GM12873 (cell line): ENCODE measurements around the gene NBAS.

Source experiments
- CTCF ChIP-seq: IDR thresholded peaks from 2 replicates; pipeline ENCODE4 v1.5.1; 2012; ENCODE audit warnings: low read depth, mild to moderate bottlenecking, moderate library complexity, low read length, control low read depth; ENCODE audit not compliant: insufficient read depth; ENCODE audit errors: missing control alignments

The NBAS gene

GRCh38 chr2:15448250-15448839 lies 112.8 kb downstream of the NBAS start:
- TF ChIP-seq CTCF: no peak

DNA sequence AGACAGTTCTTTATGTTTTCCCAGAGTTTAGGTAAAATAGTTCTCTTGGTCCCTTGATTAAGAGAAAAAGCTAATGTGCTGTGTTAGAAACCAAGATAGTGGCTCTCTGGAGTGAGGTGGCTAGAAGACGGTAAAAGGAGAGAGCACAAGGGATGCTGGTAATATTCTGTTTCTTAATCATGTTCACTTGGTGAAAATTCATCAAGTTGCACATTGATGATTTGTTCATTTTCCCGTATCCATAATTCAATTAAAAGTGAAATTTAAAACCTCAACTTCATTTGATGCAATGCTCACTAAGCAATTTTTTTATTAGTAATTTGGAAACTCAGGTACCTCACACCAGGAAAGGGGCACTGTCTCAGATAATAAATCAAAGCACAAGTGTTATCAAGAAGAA lies 113.8 kb downstream of the NBAS start:
- TF ChIP-seq CTCF: no peak

DNA sequence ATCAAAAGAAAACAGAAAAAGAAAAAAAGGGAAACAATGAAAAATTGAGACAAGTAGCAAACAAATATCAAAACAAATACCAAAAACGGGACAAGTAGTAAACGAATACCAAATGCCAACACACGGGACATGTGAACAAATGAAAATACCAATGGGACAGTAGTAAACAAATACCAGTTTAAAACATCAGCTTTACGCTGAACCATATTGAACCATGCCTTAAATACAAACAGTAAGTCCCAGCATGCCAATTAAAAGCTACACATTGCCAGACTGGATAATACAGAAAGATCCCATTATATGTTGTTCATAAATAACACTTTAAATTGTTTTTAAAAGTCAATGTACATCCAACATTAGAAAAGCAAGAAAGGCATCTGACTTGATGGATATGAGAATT lies 114.2 kb downstream of the NBAS start:
- no peak for TF ChIP-seq CTCF

GRCh38 chr2:15445891-15446562 lies 115.1 kb downstream of the NBAS start:
- no peak for TF ChIP-seq CTCF

DNA sequence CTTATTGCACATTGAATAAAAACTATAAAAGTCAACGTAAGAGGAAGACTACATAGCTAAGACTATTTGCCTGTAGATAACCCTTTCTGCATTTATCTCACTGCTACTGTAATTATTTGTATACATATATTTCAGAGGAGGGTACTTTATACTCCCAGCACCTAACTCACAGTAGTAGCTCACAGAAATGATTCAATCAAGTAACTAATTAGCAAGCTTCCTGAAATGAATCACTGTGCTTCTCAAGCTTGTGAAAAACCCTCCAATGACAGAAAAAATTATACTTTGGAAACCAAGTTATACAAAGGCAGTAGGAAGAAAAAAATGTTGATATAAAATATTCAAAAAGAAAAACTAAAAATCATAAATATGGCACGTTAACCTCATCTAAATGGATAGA lies 124.9 kb downstream of the NBAS start:
- no peak for TF ChIP-seq CTCF

DNA sequence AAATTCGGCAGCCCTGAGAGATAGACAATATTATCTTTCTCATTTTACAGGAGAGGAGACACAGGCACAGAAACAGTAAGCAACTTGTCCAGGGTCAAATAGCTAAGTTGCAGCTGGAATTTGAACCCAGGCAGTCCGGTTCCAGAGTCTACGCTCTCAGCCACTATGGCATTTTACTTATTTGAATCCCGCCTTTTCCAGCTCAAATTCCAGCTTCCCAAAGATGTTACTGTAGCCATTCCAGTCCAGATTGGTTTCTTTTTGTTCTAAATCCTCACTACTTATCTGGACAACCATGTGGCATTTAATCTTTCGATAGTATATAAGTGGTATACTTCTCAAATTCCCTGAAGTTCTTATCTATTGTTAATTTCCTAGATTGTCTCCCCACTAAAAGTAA lies 125.7 kb downstream of the NBAS start:
- TF ChIP-seq CTCF: no peak

DNA sequence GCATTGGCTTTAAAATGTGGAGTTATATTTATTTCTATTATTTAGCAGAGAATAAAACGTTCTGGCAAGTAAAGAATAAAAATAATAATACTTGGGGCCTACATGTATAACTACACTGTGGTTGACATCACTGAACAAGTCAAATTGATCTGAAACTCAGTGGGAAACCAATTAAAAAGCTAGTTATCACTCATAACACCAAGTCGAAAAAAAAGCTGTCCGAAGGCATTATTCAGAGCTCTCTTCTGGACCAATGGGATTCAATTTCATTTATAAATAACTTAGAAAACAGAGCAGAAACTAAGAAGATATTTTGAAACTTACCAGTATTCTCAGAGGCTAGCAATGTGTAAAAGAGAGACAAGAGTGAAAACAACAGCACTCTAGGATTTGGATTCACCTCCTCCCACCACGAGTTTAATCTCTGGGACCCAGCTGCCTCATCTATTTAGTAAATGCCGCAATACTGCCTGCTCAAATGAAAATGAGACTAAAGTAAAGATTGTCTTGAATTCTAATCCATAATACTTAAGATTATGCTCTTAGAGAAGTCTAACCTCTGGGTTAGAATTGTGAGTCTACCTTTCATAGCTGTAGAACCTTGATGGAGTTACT lies 128.4 kb downstream of the NBAS start:
- TF ChIP-seq CTCF: no peak
